RKO (cell line): ENCODE measurements around the gene TROAP.

Experiments used
- DNase-seq: peaks from one replicate; pipeline ENCODE4 v3.0.0-alpha.2; 2016; ENCODE audit warnings: low spot score

Gene TROAP

DNA sequence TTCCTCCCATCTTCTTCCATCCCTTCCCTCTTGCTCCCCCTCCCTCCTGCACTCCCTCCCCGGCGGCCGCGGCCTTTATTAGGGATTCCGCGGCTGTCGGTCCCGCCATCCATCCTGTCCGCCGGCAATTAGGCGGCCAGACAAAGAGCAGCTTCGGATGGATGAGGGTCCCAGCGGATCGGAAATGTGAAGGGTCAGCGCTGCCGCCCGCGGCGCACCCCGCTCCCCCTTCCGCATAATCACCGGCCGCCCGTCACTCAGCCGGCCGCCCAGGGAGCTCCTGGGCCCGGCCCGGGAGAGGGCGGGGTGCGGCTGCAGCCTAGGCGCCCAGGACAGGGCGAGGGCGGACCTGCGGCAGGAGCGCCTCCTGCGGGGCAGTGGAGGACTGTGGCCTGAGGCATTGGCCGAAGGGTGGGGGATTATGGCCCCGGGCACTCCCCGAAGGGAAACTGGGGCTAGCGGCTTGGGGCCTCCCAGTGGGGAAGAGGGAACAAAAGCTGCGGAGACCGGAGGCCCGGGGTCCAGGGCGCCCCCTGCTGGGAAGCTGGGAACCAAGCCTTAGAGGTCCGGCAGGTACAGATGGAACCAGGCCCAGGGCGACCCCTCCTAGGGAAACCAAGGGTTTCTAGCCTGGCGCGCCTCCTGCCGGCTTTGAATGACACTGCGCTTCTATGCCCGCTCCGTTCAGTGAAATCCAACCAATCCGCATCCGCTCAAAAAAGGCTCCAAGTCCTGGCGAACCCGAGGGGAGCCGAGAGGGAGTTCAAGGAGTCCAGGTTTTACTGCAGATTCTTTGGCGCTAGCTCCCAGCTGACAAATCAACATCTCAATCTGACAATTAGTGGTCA lies 19.2 kb downstream of the TROAP start:
- DNase-seq = no peak

DNA sequence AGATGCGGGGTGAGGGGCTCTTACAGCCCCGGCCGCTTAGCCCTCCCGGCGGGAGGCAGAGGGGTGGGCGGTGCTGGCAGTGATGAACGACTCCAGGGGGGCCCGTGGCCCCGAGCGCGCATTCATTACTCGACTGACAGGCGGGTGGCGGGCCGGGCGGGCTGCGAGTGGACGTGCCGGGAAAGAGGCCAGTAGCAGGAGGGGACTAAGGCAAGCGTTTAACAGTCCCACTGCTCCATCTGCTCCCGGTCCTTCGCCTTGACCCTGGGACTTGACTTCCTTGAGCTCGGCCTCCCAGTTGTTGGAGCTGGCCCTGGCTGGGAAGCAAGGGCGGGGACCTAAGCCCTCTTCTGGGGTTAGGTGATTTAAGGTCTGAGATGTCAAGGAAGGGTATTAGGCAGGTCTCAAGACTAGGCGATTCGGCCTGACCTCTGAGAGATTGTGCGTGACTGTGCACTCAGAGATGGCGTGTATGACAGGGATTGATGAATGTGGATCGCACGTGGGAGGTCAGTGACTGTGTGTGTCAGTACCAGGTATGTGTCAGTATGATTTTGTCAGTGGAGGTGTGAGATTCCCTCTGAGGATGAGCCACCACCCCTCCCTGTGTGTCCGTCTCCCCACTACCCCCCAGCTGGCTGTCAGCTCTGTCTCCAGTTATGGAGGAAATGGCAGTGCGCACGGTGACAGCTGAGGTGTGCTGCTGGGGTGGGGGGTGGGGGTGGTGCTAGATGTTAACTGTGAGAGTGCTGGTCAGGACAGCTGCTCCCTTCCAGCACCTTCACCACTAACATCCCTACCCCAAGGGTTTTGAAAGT lies 20.1 kb downstream of the TROAP start:
- no peak for DNase-seq

DNA sequence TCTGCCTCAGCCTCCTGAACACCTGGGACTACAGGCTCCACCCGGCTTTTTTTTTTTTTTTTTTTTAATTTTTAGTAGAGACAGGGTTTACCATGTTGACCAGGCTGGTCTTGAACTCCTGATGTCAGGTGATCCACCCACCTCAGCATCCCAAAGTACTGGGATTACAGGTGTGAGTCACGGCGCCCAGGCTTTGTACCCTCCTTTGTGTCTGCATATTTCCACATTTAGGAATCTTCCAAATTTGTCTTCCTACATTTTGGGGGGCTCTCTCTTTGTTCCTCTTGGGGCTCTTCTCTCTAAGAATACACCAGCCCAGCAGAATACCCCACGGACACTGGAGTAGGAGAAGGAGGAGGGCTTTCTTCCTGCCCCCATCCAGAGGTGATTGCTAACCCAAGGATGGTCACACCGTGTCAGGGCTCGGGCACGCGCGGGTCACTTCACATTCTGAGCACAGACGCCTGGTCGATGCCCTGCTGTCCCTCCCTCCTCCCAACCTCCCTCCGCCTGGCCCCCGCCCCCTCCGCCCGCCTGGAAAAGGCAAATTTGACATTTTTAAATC lies 21.5 kb downstream of the TROAP start:
- no peak for DNase-seq

DNA sequence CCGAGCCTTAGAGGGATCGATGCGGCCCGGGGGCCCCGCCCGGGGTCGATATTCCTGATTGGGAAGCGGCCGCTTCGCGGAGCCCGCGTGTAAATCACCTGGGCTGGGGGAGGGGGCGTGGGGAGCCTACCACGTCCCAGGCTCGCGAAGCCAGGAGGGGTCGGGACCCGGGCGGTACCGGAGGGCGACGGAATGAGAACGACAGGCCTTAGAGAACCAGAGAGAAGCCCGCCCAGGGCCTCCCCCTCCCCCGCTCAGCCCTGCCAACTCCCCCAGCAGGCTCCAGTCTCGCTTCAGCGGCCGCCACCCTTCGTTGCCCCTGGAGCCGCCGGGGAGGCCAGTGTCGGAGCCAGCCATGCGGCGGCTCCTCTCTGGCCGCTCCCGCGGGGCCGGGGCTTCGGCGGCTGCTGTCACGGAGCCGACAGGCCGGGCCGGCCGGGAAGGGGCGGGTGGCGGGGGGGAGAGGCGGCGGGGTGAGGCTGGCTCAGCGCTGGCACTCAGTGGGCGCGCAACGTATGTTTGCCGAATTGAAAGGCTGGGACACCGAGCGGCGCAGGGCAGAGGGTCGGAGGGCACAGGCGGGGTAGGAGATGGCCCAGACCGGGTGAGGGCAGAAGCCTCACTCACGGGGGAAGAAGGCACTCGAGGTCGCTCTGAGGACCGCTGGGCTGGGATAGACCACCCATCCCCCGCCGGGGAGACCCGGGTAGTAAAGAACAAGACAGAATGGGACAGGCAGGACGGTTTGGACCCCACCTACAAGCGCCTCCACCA lies 22.2 kb downstream of the TROAP start:
- no peak for DNase-seq

DNA sequence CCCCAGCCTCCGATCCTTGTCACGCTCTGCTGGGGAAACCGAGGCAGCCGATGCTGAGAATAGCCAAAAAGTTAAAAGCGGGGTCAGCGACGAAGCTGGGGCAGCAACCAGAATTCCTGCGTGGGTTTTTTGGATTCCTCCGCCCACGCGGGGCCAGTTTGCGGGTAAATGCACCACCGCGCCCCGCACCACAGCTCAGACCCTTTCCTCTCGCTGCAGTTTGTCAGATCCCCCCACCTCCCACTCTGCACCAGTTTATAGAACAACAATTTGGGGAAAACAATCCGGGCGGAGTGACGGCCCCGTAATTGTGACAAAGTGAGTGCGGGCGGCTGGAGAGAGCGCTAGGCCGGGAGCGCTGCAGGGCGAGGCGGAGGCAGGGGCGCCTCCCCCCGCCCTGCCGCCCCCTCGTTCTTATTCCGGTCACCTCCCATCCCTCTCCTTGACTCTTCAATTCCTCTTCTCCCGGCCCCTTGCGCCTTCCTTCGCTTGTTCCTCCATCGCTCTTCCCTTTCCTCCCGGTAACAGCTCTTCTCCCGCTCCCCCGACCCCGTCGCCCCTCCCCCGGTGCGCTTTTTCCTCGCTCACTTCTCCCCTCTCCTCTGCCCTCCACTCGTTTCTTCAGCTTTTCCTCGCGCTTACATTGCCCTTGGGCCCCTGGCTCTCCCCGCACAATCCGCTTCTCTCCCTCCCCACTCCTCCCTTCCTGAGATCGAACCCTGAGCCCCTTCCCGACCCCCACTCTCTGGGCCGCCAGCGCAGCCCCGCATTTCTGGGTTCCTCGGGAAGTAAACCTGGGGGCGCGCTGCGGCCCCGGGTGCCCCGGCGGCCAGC lies 23.0 kb downstream of the TROAP start:
- no peak for DNase-seq

DNA sequence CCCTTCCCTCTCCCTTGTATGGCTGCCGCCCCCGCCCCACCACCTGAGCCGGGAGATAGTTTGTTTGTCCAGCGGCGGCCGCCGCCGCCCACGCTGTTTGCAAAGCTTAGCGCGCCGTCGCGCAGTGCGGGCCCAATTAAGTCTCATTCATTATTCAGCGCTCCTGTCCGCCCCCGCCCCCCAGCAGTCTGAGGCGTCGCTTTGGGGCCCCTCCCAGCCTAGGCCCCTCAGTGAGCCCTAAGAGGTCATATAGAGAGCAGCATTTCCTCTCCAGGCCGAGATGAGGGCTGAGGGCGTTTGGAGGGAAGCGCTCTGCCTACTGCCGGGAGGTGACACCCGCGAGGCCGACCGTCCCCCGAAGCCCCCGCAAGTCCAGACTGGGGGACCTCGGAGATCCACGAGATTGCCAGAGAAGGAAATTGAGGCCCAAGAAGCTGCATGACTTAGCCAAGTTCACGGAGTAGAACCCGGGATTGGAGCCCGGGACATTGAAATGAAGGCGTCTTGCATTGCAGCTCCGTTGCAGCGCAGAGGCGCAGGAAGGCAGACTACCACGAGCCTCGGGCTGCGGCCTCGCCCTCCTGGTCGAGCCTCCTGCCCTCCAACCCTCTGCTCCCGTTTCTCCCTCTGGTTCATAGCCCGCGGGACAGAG lies 23.7 kb downstream of the TROAP start, which contains the start of gene DNAJC22:
Gene DNAJC22 (plus strand): TSS at position 230 of the 652 bp plus-strand sequence. CDS start 1,985 bp downstream, outside the sequence.
- DNase-seq = no peak

DNA sequence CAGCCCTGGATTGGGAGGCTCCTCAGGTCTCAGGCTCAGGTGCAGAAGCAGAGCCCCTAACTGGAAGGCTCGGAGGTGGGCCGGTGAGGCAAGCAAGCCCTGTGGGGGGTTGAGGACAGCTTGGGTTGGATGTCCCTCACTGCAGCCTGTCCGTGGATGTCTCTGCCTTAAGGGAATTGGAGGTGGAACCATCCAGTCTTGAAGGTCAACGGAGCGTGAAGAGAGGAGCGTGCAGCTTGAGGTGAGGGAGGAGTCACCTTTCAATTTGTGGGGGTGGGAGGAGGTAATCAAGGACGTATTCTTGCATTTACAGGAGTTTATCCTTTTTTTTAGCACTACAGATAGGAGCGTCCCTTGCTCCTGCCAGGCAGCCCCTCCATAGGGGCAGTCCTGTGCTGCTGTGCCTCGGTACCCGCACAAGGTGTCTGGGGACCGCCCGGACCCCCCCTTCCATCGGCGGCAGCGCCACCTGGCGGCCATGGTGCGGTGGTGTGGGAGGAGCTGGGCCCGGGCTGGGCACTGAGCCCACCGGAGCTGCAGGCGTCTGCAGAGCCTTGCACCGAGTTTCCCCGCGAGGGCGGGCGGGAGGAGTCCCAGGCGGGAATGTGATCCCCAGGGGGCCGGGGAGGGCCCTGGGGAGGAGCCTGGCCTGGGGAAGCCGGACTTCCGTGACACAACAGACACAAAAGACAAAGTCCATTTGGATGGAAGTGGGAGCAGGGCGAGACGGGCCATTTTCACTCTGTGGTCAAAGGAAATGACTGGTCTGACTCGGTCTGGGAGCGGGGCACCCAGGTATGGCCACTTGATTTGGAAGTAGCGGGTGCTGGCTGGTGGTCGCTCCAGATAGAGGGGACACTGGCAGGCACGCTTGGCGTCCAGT lies 24.5 kb downstream of the TROAP start:
- peak; percentile 94 for DNase-seq

DNA sequence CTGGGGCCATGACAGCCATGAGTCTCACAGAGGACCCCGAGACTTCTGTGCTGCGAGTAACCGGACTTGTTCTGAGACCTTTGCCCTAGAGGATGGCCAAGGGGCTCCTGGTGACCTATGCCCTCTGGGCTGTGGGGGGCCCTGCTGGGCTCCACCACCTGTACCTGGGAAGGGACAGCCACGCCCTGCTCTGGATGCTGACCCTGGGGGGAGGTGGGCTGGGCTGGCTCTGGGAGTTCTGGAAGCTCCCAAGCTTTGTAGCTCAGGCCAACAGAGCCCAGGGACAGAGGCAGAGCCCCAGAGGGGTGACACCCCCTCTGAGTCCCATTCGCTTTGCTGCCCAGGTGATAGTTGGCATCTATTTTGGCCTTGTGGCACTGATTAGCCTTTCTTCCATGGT lies 25.7 kb downstream of the TROAP start:
- DNase-seq = no peak

DNA sequence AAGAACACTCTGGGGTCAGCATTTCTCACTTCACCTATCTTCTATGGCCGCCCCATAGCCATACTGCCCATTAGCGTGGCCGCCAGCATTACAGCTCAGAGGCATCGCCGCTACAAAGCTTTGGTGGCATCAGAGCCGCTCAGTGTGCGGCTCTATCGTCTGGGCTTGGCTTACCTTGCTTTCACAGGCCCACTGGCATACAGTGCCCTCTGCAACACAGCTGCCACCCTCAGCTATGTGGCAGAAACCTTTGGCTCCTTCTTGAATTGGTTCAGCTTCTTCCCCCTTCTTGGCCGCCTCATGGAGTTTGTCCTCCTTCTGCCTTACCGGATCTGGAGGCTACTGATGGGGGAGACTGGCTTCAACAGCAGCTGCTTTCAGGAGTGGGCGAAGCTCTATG lies 26.2 kb downstream of the TROAP start:
- no peak for DNase-seq

DNA sequence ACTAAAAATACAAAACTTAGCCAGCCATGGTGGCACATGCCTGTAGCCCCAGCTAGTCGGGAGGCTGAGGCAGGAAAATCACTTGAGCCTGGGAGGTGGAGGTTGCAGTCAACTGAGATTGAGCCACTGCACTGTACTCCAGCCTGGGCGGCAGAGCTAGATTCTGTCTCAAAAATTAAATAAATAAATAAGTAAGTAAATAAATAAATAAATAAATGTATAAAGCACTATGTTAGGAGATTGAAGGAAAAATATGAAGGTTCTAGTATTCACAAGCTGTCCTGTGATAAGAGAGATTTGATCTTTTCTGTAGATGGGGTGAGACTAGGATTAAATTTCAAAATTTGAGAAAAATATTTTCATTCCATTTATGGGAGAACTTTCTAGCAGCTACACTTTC lies 29.3 kb downstream of the TROAP start:
- no peak for DNase-seq

DNA sequence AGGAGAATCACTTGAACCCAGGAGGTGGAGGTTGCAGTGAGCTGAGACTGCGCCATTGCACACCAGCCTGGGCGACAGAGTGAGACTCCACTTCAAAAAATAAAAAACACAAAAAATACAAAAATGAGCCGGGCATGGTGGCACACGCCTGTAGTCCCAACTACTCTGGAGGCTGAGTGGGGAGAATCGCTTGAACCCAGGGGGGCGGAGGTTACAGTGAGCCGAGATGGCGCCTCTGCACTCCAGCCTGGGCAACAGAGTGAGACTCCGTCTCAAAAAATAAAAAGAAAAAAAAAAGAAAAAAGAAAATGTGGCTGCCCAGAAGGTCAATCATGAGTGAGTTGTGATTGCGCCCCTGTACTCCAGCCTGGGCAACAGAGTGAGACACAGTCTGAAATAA lies 32.9 kb downstream of the TROAP start:
- no peak for DNase-seq

DNA sequence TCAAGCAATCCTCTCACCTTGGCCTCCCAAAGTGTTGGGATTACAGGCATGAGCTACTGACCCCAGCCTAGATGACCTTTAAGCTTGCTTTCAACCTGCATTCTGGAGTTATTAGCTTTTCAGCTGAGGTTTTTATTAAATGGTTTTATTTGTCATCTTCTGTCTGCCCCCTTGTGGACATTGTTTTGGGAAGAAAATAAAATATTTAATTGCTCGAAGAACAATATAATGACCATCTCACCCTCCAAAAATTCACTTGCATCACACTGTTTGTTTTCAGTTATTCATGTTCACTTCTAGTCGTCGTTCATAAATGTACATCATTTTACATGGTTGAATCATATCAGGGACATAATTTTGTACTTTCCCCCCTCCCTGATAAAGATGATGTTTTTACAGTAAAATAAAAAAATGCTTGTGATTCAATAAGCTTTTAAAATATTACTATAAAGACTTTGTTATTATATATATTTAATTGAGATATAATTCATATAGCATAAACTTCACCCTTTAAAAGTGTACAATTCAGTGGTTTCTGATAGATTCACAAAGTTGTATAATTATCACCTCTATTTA lies 34.1 kb downstream of the TROAP start:
- peak; percentile 81 for DNase-seq

DNA sequence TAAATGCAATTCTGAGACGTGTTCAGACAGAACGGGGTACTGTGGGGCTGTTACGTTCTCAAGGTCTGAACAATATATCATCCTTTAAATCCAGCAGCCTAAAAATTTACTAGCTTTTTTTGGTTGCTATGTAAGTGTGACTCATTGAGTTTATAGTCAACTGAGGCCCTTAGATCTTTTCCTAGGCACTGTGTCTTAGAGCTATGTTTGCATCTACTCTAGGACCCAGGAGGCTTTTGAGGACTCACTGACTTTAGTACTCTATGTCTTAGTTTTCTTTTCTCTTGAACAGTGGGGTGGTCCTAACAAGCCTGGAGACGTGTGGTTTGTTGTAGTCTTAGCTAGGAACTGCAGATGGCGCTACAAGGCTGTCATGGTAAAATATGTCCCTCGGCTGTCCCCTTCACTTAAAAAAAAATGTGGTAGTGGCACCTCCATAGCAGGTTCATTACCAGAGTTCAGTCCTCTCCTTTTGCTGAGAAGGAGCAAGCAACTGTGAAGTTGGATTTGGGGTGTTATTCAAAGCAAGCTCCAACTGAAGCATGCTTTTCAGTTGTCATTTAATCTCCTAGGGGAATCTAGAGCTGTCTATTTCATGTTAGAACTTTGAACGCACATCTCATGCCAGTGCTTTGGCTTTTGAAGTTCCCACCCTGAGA lies 35.6 kb downstream of the TROAP start:
- DNase-seq = peak; percentile 84

DNA sequence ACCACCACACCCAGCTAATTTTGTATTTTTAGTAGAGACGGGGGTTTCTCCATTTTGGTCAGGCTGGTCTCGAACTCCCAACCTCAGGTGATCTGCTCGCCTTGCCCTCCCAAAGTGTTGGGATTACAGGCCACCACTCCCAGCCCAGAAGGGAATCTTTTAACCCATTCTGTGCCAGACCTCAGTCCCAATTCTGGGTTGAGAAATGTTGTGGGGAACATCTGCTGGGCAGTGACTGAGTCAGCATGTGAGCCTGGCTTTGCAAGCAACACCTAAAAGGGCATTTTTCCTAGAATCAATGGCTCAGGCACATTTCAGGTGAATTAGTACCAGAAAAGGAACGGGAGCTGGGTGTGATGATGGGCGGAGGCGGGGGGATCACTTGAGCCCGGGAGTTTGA lies 36.6 kb downstream of the TROAP start:
- DNase-seq = no peak

DNA sequence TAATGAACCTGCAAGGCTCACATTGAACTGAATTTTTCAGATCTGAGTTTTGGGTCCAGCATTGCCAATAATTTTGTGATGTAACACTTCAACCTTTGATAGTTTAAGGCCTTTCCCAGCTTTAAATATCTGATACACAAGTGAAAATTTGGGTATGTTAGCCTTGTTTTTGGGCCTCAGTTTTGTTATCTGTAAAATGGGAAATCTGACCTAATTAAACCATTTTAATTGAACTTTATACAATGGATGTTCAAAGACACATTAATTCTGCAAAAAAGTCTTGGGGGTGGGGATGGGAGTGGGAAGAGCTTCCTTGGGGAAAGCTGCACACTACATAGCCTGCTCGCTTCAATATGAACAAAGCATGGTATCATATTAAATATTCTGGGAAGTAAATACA lies 39.0 kb downstream of the TROAP start:
- DNase-seq = no peak

DNA sequence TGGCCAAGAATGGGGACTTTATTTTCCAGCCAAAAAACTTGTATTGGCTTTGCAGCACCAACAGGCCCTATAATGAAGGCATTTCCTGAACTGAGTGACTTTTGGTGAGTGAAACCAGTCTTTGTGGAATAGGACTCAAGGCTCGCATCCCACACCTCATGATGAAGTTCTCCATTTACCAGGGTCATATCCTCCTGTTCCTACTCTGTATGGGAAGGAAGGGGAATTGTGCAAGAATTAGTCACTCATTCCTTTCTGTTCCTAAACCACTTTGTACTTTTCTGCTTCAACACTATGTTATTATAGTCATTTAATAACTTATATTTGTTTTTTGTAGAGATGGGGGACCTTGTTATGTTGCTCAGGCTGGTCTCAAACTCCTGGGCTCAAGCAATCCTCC lies 41.9 kb downstream of the TROAP start:
- no peak for DNase-seq

DNA sequence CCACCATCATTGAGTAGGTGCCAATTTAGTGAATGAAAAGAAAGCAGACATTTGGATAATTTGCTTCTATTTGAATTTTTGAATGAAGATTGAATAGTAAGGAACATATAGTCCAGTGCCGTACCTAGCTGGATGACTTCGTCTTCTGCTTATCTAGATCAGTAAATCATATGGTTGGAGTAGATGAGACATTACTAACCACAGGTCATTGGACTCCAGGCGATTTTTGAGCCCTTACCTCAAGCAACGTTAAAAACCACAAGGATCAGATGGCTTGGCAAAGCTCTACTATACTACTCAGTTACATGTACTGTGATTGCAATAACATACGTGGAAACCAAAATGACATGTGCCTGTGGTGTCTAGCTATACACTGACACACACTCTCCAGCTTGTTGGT lies 42.5 kb downstream of the TROAP start:
- DNase-seq = no peak

DNA sequence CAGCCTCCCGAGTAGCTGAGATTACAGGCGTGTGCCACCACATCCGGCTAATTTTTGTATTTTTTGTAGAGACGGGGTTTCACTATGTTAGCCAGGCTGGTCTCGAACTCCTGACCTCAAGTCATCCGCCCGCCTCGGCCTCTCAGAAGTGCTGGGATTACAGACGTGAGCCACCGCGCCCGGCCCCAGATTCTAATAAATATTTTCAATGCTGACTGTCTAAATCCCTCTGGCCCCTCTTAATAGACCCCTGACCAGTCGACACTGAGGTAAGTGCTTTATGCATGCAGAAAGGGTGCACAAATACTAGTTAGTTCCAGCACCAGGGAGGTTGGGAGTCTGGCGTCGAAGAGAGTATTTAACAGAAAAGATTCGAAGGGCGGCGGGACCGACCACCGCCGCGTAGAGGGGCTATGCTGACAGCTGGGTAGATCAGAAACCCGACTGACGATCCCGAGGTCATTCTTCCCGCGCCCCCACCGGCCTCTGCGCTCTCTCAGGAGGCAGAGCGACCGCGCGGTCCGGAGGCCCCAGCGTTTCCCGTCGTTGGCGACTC lies 43.1 kb downstream of the TROAP start:
- DNase-seq = no peak
